ENCODE results near the gene C19orf47.

DNA sequence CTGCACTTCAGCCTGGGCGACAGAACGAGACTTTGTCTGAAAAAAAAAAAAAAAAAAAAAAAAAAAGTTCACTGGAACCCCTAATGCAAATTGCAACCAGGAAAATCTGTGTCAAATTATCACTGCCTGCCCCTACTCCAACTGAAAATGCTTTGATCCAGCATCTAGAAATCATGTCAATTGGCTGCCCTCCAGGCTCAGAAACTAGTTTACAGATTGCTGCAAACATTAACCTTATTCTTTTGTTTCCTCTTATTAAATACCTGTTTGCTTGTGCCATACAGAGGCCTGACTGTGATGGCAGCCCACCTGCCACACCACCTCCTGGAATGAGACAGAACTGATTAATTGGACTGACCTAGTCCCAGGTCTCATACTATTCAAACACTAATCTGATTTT, 44.4 kb downstream of the C19orf47 start:
- TF ChIP-seq, protein P1, sequence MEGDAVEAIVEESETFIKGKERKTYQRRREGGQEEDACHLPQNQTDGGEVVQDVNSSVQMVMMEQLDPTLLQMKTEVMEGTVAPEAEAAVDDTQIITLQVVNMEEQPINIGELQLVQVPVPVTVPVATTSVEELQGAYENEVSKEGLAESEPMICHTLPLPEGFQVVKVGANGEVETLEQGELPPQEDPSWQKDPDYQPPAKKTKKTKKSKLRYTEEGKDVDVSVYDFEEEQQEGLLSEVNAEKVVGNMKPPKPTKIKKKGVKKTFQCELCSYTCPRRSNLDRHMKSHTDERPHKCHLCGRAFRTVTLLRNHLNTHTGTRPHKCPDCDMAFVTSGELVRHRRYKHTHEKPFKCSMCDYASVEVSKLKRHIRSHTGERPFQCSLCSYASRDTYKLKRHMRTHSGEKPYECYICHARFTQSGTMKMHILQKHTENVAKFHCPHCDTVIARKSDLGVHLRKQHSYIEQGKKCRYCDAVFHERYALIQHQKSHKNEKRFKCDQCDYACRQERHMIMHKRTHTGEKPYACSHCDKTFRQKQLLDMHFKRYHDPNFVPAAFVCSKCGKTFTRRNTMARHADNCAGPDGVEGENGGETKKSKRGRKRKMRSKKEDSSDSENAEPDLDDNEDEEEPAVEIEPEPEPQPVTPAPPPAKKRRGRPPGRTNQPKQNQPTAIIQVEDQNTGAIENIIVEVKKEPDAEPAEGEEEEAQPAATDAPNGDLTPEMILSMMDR (IDR thresholded peaks at IDR 0.05): no peak
- no peak for TF ChIP-seq ZFX (IDR thresholded peaks at IDR 0.05; ENCODE audit: borderline replicate concordance)

Data from 22Rv1 (cell line).